IMR-90 (cell line): ENCODE measurements around the gene FBH1. TPM values are rescaled to one million over a fixed set of nuclear protein-coding genes. Genes with fewer than 3 reads are reported as not detected.

Source experiments
- ATAC-seq: fragments of 200-7000 bp; cut with Tn5 transposase; 2 replicates; pipeline ENCODE4 v1.9.1; 2020; ENCODE audit warnings: low read depth, mild to moderate bottlenecking, moderate library complexity
- Bru-seq: library from RNA; stranded (reverse); fragments of 400-500 nt; gene quantifications from one replicate; lab custom pipeline; 2021; lab: Mats Ljungman, UMichigan
- BruChase-seq, 2 experiments: library from RNA; stranded (reverse); fragments of 400-500 nt; gene quantifications; one replicate each; lab custom pipeline; 2021; lab: Mats Ljungman, UMichigan
- BruUV-seq: library from RNA; stranded (reverse); fragments of 400-500 nt; replicated peaks from 2 replicates; lab custom pipeline; 2021; lab: Mats Ljungman, UMichigan
- CTCF ChIA-PET: fragments of 300-600 bp; formaldehyde crosslinking; extraction: SDS; loops from one replicate; lab custom pipeline; 2021; ENCODE audit warnings: antibody characterized with exemption; lab: Yijun Ruan, JAX
- POLR2A ChIA-PET: fragments of 300-600 bp; sonication (Branson Sonifier 250); formaldehyde crosslinking; loops from one replicate; lab custom pipeline; 2022; ENCODE audit warnings: antibody characterized with exemption; ENCODE audit not compliant: unreplicated experiment; lab: Charles Lee
- DNase-seq: peaks from one replicate; pipeline ENCODE4 v3.0.0; 2013
- H2AFZ ChIP-seq: replicated peaks from 2 replicates; pipeline ENCODE3; 2013; ENCODE audit warnings: low read length, mild to moderate bottlenecking; ENCODE audit not compliant: poor library complexity
- H2AK5ac ChIP-seq: 2 replicates; pipeline ENCODE4 v1.6.1; 2013; ENCODE audit warnings: low read depth, low read length, inconsistent platforms
- H2AK9ac ChIP-seq: replicated peaks from 2 replicates; pipeline ENCODE3; 2013; ENCODE audit warnings: mild to moderate bottlenecking, low read depth, low read length, moderate library complexity; ENCODE audit not compliant: poor library complexity
- H2BK120ac ChIP-seq: 2 replicates; pipeline ENCODE4 v1.6.1; 2013; ENCODE audit warnings: low read depth, low read length, inconsistent platforms
- H2BK15ac ChIP-seq: 3 replicates; pipeline ENCODE4 v1.6.1; 2013; ENCODE audit warnings: low read depth, low read length, inconsistent platforms
- H2BK20ac ChIP-seq: 2 replicates; pipeline ENCODE4 v1.6.1; 2013; ENCODE audit warnings: low read depth, mild to moderate bottlenecking, inconsistent platforms, low read length, moderate library complexity
- H2BK5ac ChIP-seq: 2 replicates; pipeline ENCODE4 v1.6.1; 2013; ENCODE audit warnings: mild to moderate bottlenecking, low read depth, low read length, inconsistent platforms; ENCODE audit not compliant: poor library complexity, severe bottlenecking
- H3K14ac ChIP-seq: replicated peaks from 2 replicates; pipeline ENCODE4 v1.6.1; 2013; ENCODE audit warnings: low read depth, low read length, inconsistent platforms
- H3K18ac ChIP-seq: 2 replicates; pipeline ENCODE4 v1.6.1; 2013; ENCODE audit warnings: low read depth, low read length, control low read depth
- H3K23ac ChIP-seq: 2 replicates; pipeline ENCODE4 v1.6.1; 2013; ENCODE audit warnings: low read depth, low read length, inconsistent platforms
- H3K27ac ChIP-seq: 2 replicates; pipeline ENCODE4 v1.5.1; 2013; ENCODE audit warnings: mild to moderate bottlenecking, control low read depth, low read length; ENCODE audit not compliant: insufficient read depth
- H3K27me3 ChIP-seq: 2 replicates; pipeline ENCODE4 v1.6.1; 2013; ENCODE audit warnings: low read length; ENCODE audit not compliant: control insufficient read depth, insufficient read depth
- H3K36me3 ChIP-seq: 2 replicates; pipeline ENCODE4 v1.6.1; 2013; ENCODE audit warnings: low read length, mixed read lengths; ENCODE audit not compliant: control insufficient read depth, insufficient read depth
- H3K4ac ChIP-seq: 2 replicates; pipeline ENCODE4 v1.6.1; 2013; ENCODE audit warnings: low read depth, low read length, inconsistent platforms
- H3K4me1 ChIP-seq: 2 replicates; pipeline ENCODE4 v1.6.1; 2013; ENCODE audit warnings: low read length, mixed read lengths; ENCODE audit not compliant: control insufficient read depth, insufficient read depth
- H3K4me2 ChIP-seq: 2 replicates; pipeline ENCODE4 v1.6.1; 2013; ENCODE audit warnings: low read depth, mild to moderate bottlenecking, control low read depth, low read length, moderate library complexity
- H3K4me3 ChIP-seq: 2 replicates; pipeline ENCODE4 v1.5.1; 2013; ENCODE audit warnings: low read depth, mild to moderate bottlenecking, control low read depth, low read length, moderate library complexity; ENCODE audit not compliant: insufficient read depth
- H3K56ac ChIP-seq: 2 replicates; pipeline ENCODE4 v1.6.1; 2013; ENCODE audit warnings: low read length, inconsistent platforms; ENCODE audit not compliant: insufficient read depth; ENCODE audit errors: extremely low read depth
- H3K79me1 ChIP-seq, 2 experiments: 2 replicates each; pipeline ENCODE4 v1.6.1; 2013; ENCODE audit warnings: low read length in 2 of 2, inconsistent platforms in 1 of 2, low read depth in 1 of 2
- H3K9ac ChIP-seq: 2 replicates; pipeline ENCODE4 v1.6.1; 2013; ENCODE audit warnings: low read depth, low read length, control low read depth
- H3K9me1 ChIP-seq: 2 replicates; pipeline ENCODE4 v1.6.1; 2013; ENCODE audit warnings: low read length, inconsistent platforms; ENCODE audit not compliant: insufficient read depth
- H3K9me3 ChIP-seq: 2 replicates; pipeline ENCODE4 v1.6.1; 2013; ENCODE audit warnings: low read length; ENCODE audit not compliant: control insufficient read depth, insufficient read depth
- H4K20me1 ChIP-seq: 2 replicates; pipeline ENCODE4 v1.6.1; 2013; ENCODE audit warnings: low read length, inconsistent platforms; ENCODE audit not compliant: insufficient read depth
- H4K5ac ChIP-seq: 2 replicates; pipeline ENCODE4 v1.6.1; 2013; ENCODE audit warnings: mild to moderate bottlenecking, low read depth, low read length, control low read depth
- H4K8ac ChIP-seq, 2 experiments: 2 replicates each; pipeline ENCODE4 v1.6.1; 2013; ENCODE audit warnings: low read depth in 2 of 2, low read length in 2 of 2, control low read depth in 1 of 2, inconsistent platforms in 1 of 2
- H4K91ac ChIP-seq: 2 replicates; pipeline ENCODE4 v1.6.1; 2013; ENCODE audit warnings: low read depth, low read length, inconsistent platforms; ENCODE audit not compliant: insufficient read depth
- CEBPB ChIP-seq: IDR thresholded peaks from 2 replicates; pipeline ENCODE4 v1.6.1; 2012; ENCODE audit warnings: low read depth, low read length, improper control_type of control experiment
- CHD1 ChIP-seq: IDR thresholded peaks from 2 replicates; pipeline ENCODE4 v1.6.1; 2012; ENCODE audit warnings: low read depth, low read length, improper control_type of control experiment
- NFE2L2 ChIP-seq: fragments of 150-350 bp; IDR thresholded peaks from 2 replicates; pipeline ENCODE4 v1.6.1; 2016; ENCODE audit warnings: low read depth, mild to moderate bottlenecking, low read length
- POLR2A ChIP-seq: IDR thresholded peaks from 2 replicates; pipeline ENCODE4 v1.6.1; 2012; ENCODE audit warnings: mild to moderate bottlenecking, low read depth, low read length
- RAD21 ChIP-seq: IDR thresholded peaks from 2 replicates; pipeline ENCODE4 v1.6.1; 2012; ENCODE audit warnings: low read length, improper control_type of control experiment
- RFX5 ChIP-seq: IDR thresholded peaks from 2 replicates; pipeline ENCODE4 v1.8.0; 2012; ENCODE audit warnings: low read depth, mild to moderate bottlenecking, low read length, moderate library complexity
- SMC3 ChIP-seq: fragments of 150-350 bp; IDR thresholded peaks from 2 replicates; pipeline ENCODE4 v1.6.1; 2016; ENCODE audit warnings: low read depth, mild to moderate bottlenecking, antibody characterized with exemption, low read length, moderate library complexity
- WGBS, 2 experiments: methylation state at CpG; one replicate each; pipeline versions ENCODE4 v1.1.5 to v1.1.7; 2013; ENCODE audit warnings: missing lambda C conversion rate in 2 of 2; ENCODE audit not compliant: insufficient read length in 1 of 2; ENCODE audit errors: extremely low coverage in 2 of 2; 5-methylcytosine and 5-hydroxymethylcytosine counted together
- dilution Hi-C: fragments of 300-500 bp; cut with HindIII; formaldehyde crosslinking; loops from one replicate; pipeline ENCODE4 v1.14.3; 2018; ENCODE audit warnings: low sequenced_read_pairs; ENCODE audit not compliant: unreplicated experiment
- in situ Hi-C: fragments of 300-500 bp; cut with MboI; formaldehyde crosslinking; loops from 3 replicates; pipeline ENCODE4 v1.14.3; 2019; ENCODE audit warnings: low sequenced_read_pairs, inconsistent platforms, mixed read lengths
- intact Hi-C: fragments of 100-400 bp; cut with micrococcal nuclease; formaldehyde crosslinking; loops from 2 replicates; pipeline ENCODE4 v1.10.0; 2022
- long read RNA-seq: library from polyadenylated mRNA; unstranded; transcript quantifications from one replicate; pipeline ENCODE4 v2.0.0, GENCODE V29; 2021; ENCODE audit not compliant: unreplicated experiment
- polyA plus RNA-seq, 3 experiments: library from polyadenylated mRNA; depleted of rRNA; stranded (reverse); fragments of >200 nt; gene quantifications; 2 replicates each; pipeline ENCODE4 v1.2.3, GENCODE V29; 2012; ENCODE audit warnings: low replicate concordance in 1 of 3
- total RNA-seq: library from RNA; depleted of rRNA; stranded (reverse); fragments of >200 nt; gene quantifications from 2 replicates; pipeline ENCODE4 v1.2.3, GENCODE V29; 2012; rRNA removed
- TF ChIP-seq, protein P1 (sequence below): fragments of 150-350 bp; IDR thresholded peaks from 2 replicates; pipeline ENCODE4 v1.6.1; 2017; ENCODE audit warnings: mild to moderate bottlenecking, antibody characterized with exemption, low read length, low read depth
- TF ChIP-seq, protein P2 (sequence below): fragments of 150-350 bp; IDR thresholded peaks from 2 replicates; pipeline ENCODE4 v1.6.1; 2016; ENCODE audit warnings: low read depth, mild to moderate bottlenecking, low read length, moderate library complexity, borderline replicate concordance
- TF ChIP-seq, protein P3 (sequence below): conservative IDR thresholded peaks from 2 replicates; pipeline ENCODE4 v1.5.1; 2012; ENCODE audit warnings: mild to moderate bottlenecking, low read depth, low read length, improper control_type of control experiment

The FBH1 gene
- total RNA-seq (60.8 and 72.2 TPM in 2 replicates), polyA plus RNA-seq (2012; rRNA removed) (48.8 and 59.3 TPM in 2 replicates), Bru-seq, nascent RNA (percentile 85 among the genes with signal in this experiment), BruChase-seq, experiment 1, labeled RNA remaining after a 6-hour chase (percentile 94 among the genes with signal in this experiment), BruChase-seq, experiment 2, labeled RNA remaining after a 2-hour chase (percentile 96 among the genes with signal in this experiment)
- polyA plus RNA-seq (2012; cell fraction: cytosol; rRNA removed), result 34.7 and 41.0 TPM in 2 replicates
- polyA plus RNA-seq (2012; cell fraction: nucleus; rRNA removed; ENCODE audit: low replicate concordance), result 128 and 139 TPM in 2 replicates
- long read RNA-seq, transcript FBH1-201 (21 exons, 3,560 nt), result major isoform, 63 of 129 reads
- long read RNA-seq, partial matches to known transcripts, result 27 of 129 reads
- long read RNA-seq, other reads (novel, unspliced or antisense), result 37 of 129 reads

DNA sequence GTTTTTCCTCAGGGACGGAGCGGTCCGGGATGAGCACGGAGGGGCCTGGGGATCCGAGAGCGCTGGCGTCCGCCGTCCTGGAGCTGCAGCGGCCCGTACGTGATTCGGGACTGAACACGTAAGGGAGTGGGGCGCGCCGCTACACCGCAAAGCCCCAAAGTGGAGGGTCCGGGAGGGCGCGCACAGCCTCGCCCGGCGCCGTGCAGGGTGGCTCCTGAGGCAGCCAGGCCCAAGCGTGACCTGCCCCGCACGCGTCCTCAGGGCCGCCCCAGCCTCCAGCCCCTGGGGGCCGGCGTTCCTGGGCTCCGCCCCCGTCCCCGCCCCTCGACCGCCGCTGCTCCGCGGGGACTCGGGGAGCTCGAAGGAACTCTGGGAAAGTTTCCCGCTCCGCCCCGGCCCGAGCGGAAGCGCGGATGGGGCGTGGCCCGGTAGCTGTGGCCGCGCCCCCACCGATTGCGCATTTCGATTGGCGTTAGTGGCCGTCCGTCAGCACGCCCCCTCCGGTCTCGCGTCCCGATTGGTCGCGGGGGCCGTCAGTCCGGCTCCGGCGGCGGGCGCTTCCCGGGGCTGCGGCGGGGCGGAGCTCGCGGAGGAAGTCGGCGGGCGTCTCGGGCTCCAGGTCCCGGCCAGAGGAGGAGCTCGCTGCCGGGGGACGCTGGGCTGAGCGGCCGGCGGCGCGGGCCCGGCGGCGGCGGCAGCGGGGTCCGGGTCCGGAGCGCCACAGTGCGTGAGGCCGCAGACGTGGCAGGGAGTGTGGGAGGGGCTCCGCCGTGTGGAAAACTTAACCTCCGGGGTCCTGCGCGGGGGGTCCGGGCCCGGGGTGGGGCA lies at the start of gene FBH1, which contains the start of gene ANKRD16:
Gene FBH1 (plus strand): TSS at position 620 of the 828 bp plus-strand sequence. CDS start 103 bp downstream, at position 723.
Gene ANKRD16 (minus strand): TSS at position 270 of the 828 bp plus-strand sequence. CDS start 539 bp downstream, outside the sequence.
- H3K14ac ChIP-seq, result peak within 1 kb of the TSS; percentile 76
- H3K4me2 ChIP-seq, result peak within 1 kb of the TSS; percentile 100
- H2BK5ac ChIP-seq, result peak within 1 kb of the TSS; percentile 71
- 1% methylated on average over 43 of the region's 109 CpGs; no CpG with 5 or more reads in 1 of the 2 experiments for WGBS, 2 experiments
- H3K27ac ChIP-seq, result peak within 1 kb of the TSS; percentile 90
- peak within 1 kb of the TSS; percentile 59 for H3K18ac ChIP-seq
- H4K20me1 ChIP-seq, result peaks cover 49% of the 10 kb centered on the region
- ATAC-seq (peak; percentile 89), DNase-seq (peak; percentile 99)
- peak within 1 kb of the TSS; percentile 71 for H3K56ac ChIP-seq
- dilution Hi-C loops (no loop called here), intact Hi-C loops (loop anchor here (5.0 kb wide), 3 partner anchors 37 to 203 kb away; partner anchors contain the start of gene GDI2), in situ Hi-C loops (loop anchor here (10.0 kb wide), 1 partner anchor 205 kb away; the partner anchor contains the start of gene TASOR2)
- peaks cover 14% of the 10 kb centered on the region for H3K4me1 ChIP-seq
- H3K4ac ChIP-seq, result peak within 1 kb of the TSS; percentile 91
- peak within 1 kb of the TSS; percentile 99 for H2AFZ ChIP-seq
- peaks cover 19% of the 10 kb centered on the region for H3K9me1 ChIP-seq
- no peak within 1 kb of the TSS for H2BK15ac ChIP-seq
- H3K9ac ChIP-seq, result peak within 1 kb of the TSS; percentile 96
- ChIA-PET POLR2A (interaction anchor here (1.2 kb wide), 1 partner anchor 76 kb away, joined by 3 read pairs; the partner anchor contains the start of gene GDI2), CTCF (no interaction called here)
- H3K36me3 ChIP-seq, result peaks cover 15% of the 10 kb centered on the region
- H3K9me3 ChIP-seq, result no peaks in the 10 kb centered on the region
- H2BK20ac ChIP-seq, result 0 out of 2 replicates have a peak within 1 kb of the TSS, but pooled peaks have one; percentile 29
- H3K27me3 ChIP-seq, result no peaks in the 10 kb centered on the region
- H4K8ac ChIP-seq, result peak within 1 kb of the TSS; percentile 61 to 86; a peak in 3 of 4 replicates
- peak within 1 kb of the TSS; percentile 74; the same call in 1 of the 2 replicates for H2AK5ac ChIP-seq
- peak within 1 kb of the TSS; percentile 99 for H3K4me3 ChIP-seq
- H3K23ac ChIP-seq, result peak within 1 kb of the TSS; percentile 97
- peaks cover 34 to 54% of the 10 kb centered on the region in 2 experiments for H3K79me1 ChIP-seq
- peak within 1 kb of the TSS; percentile 21 for H4K5ac ChIP-seq
- peak within 1 kb of the TSS; percentile 94 for H2AK9ac ChIP-seq
- H2BK120ac ChIP-seq, result peak within 1 kb of the TSS; percentile 72; the same call in 1 of the 2 replicates
- BruUV-seq, result no TSS peak
- peak within 1 kb of the TSS; percentile 47; the same call in 1 of the 2 replicates for H4K91ac ChIP-seq
- TF ChIP-seq CEBPB, result no peak
- TF ChIP-seq, protein P1, sequence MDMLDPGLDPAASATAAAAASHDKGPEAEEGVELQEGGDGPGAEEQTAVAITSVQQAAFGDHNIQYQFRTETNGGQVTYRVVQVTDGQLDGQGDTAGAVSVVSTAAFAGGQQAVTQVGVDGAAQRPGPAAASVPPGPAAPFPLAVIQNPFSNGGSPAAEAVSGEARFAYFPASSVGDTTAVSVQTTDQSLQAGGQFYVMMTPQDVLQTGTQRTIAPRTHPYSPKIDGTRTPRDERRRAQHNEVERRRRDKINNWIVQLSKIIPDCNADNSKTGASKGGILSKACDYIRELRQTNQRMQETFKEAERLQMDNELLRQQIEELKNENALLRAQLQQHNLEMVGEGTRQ, result no peak
- TF ChIP-seq RAD21, result no peak
- TF ChIP-seq, protein P2, sequence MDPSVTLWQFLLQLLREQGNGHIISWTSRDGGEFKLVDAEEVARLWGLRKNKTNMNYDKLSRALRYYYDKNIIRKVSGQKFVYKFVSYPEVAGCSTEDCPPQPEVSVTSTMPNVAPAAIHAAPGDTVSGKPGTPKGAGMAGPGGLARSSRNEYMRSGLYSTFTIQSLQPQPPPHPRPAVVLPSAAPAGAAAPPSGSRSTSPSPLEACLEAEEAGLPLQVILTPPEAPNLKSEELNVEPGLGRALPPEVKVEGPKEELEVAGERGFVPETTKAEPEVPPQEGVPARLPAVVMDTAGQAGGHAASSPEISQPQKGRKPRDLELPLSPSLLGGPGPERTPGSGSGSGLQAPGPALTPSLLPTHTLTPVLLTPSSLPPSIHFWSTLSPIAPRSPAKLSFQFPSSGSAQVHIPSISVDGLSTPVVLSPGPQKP, result no peak
- peak; percentile 89 for TF ChIP-seq POLR2A
- TF ChIP-seq SMC3, result no peak
- TF ChIP-seq CHD1, result no peak
- TF ChIP-seq, protein P3, sequence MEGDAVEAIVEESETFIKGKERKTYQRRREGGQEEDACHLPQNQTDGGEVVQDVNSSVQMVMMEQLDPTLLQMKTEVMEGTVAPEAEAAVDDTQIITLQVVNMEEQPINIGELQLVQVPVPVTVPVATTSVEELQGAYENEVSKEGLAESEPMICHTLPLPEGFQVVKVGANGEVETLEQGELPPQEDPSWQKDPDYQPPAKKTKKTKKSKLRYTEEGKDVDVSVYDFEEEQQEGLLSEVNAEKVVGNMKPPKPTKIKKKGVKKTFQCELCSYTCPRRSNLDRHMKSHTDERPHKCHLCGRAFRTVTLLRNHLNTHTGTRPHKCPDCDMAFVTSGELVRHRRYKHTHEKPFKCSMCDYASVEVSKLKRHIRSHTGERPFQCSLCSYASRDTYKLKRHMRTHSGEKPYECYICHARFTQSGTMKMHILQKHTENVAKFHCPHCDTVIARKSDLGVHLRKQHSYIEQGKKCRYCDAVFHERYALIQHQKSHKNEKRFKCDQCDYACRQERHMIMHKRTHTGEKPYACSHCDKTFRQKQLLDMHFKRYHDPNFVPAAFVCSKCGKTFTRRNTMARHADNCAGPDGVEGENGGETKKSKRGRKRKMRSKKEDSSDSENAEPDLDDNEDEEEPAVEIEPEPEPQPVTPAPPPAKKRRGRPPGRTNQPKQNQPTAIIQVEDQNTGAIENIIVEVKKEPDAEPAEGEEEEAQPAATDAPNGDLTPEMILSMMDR, result no peak; the same call in 1 of the 2 replicates
- no peak for TF ChIP-seq NFE2L2
- TF ChIP-seq RFX5, result no peak
